Measurements from ENCODE around the gene CD72. TPM values are rescaled to one million over a fixed set of nuclear protein-coding genes. Genes with fewer than 3 reads are reported as not detected.

The CD72 gene
- total RNA-seq, 4 donors from 2014 or later: 0.27 to 1.9 TPM; not detected in 2

- peak overlapping the region in 1 of 4 donors; percentile 9 for H3K27ac ChIP-seq
- no peaks in the 10 kb centered on the region for H3K9me3 ChIP-seq
- H3K4me1 ChIP-seq: peaks cover 5 to 46% (median 23%) of the 10 kb centered on the region in 3 donors
- 68 to 79% methylated on average over 7 of the region's 7 CpGs for WGBS, 2 donors
- DNase-seq: no peak
- H3K4me3 ChIP-seq: no peak overlapping the region
- no peaks in the 10 kb centered on the region for H3K36me3 ChIP-seq
- intact Hi-C loops (cut with DNase I): no loop called here
- no peak for TF ChIP-seq POLR2A (IDR thresholded peaks at IDR 0.05)
- TF ChIP-seq, protein P1, sequence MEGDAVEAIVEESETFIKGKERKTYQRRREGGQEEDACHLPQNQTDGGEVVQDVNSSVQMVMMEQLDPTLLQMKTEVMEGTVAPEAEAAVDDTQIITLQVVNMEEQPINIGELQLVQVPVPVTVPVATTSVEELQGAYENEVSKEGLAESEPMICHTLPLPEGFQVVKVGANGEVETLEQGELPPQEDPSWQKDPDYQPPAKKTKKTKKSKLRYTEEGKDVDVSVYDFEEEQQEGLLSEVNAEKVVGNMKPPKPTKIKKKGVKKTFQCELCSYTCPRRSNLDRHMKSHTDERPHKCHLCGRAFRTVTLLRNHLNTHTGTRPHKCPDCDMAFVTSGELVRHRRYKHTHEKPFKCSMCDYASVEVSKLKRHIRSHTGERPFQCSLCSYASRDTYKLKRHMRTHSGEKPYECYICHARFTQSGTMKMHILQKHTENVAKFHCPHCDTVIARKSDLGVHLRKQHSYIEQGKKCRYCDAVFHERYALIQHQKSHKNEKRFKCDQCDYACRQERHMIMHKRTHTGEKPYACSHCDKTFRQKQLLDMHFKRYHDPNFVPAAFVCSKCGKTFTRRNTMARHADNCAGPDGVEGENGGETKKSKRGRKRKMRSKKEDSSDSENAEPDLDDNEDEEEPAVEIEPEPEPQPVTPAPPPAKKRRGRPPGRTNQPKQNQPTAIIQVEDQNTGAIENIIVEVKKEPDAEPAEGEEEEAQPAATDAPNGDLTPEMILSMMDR (IDR thresholded peaks at IDR 0.05): no peak
- no peaks in the 10 kb centered on the region for H3K27me3 ChIP-seq
These were observed 34.0 kb upstream of the CD72 start for GRCh38 chr9:35651956-35652828.

DNA sequence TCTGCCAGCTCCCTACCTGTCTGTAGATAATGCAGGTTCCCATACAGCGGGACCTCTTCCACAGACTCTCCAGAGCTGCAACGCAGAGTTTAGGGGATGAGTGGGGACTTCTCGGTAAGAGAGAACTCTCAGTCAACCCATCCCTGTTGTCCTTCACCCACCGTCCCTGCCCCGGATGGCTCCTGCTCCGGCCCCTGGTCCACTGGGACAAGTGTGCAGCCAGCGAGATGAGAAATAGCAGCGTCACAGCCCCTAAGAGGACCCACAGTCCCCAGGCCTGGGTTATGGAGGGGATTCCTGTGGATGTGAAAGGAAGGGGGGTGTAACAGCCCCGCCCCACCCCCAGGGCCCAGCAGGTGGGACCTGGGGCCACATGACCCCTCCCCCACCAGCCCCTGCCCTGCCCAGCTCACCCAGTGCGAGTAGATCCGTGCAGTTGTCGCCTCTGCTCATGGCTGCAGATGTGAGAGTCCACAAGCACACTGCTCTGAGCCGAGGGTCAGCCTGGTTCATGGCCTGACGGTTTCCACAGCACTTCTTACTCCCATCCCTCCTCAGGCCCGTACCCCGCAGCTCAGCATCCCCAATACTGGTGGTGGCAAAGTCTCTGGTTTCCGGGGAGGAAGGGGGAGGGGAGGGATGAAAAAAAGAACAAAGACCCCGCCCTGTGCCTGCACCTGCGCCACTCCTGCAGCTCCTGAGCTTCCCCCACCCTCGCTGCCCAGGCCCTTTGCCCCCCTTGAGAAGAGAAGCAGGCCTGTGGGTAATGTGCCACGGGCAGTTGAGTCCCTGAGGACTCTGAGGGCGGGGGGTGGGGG is 32.3 kb upstream of the CD72 start, which contains the start of gene SIT1:
TSS of gene SIT1 (minus strand) at position 591 of the 818 bp plus-strand sequence. CDS start at position 513, 78 bp downstream.
- Histone ChIP-seq H3K4me3 (peak within 1 kb of the TSS; percentile 2 to 55 (median 24)), H3K27ac (peak within 1 kb of the TSS; percentile 3 to 78 (median 48)), H3K4me1 (peaks cover 8 to 54% (median 23%) of the 10 kb centered on the region in 3 donors), H3K27me3 (no peaks in the 10 kb centered on the region), H3K36me3 (no peaks in the 10 kb centered on the region), H3K9me3 (no peaks in the 10 kb centered on the region)
- TF ChIP-seq, protein P1 (IDR thresholded peaks at IDR 0.05): no peak
- no peak for TF ChIP-seq POLR2A (IDR thresholded peaks at IDR 0.05)
- intact Hi-C loops (cut with DNase I): no loop called here
- no peak for DNase-seq
- WGBS, 2 donors: 62 to 81% methylated on average over 7 to 14 of the region's 22 CpGs

- Histone ChIP-seq H3K36me3 (no peaks in the 10 kb centered on the region), H3K4me1 (peaks cover 8 to 61% (median 27%) of the 10 kb centered on the region in 3 donors), H3K27me3 (no peaks in the 10 kb centered on the region), H3K4me3 (peak overlapping the region in 3 of 4 donors; percentile 11 to 55 (median 37)), H3K27ac (peak overlapping the region; percentile 3 to 78 (median 48)), H3K9me3 (no peaks in the 10 kb centered on the region)
- WGBS, 2 donors: 47 to 51% methylated on average over 8 to 14 of the region's 26 CpGs
- TF ChIP-seq POLR2A (IDR thresholded peaks at IDR 0.05): no peak
- TF ChIP-seq, protein P1 (IDR thresholded peaks at IDR 0.05): no peak
- intact Hi-C loops (cut with DNase I): no loop called here
- DNase-seq: no peak
These were observed 31.5 kb upstream of the CD72 start for GRCh38 chr9:35649431-35650340.

- no peaks in the 10 kb centered on the region for H3K27me3 ChIP-seq
- peak in 3 of 4 donors; percentile 10 to 92 (median 84) for TF ChIP-seq POLR2A (IDR thresholded peaks at IDR 0.05)
- TF ChIP-seq, protein P1 (IDR thresholded peaks at IDR 0.05): peak; percentile 93 to 99 (median 98)
- H3K9me3 ChIP-seq: no peaks in the 10 kb centered on the region
- H3K4me1 ChIP-seq: peaks cover 8 to 63% (median 15%) of the 10 kb centered on the region in 3 donors
- intact Hi-C loops (cut with DNase I): no loop called here
- 1% methylated on average over 10 to 19 of the region's 58 CpGs for WGBS, 2 donors
- peak overlapping the region; percentile 79 to 94 (median 88) for H3K27ac ChIP-seq
- no peaks in the 10 kb centered on the region for H3K36me3 ChIP-seq
- peak; percentile 57 for DNase-seq
- peak overlapping the region; percentile 35 to 75 (median 60) for H3K4me3 ChIP-seq
These were observed 28.5 kb upstream of the CD72 start for GRCh38 chr9:35646533-35647265.

Measured in esophagus squamous epithelium (tissue), 5 donors.